ENCODE measurements around the gene RTTN. TPM values are rescaled to one million over a fixed set of nuclear protein-coding genes. Genes with fewer than 3 reads are reported as not detected.

Gene RTTN
- total RNA-seq, 1 experiment from 2014 or later = 21.5 TPM

- Mint-ChIP-seq H3K36me3 (no peaks in the 10 kb centered on the region; the same call in 1 of the 2 replicates), H3K9me3 (no peaks in the 10 kb centered on the region), H3K4me3 (no peak overlapping the region), H3K27me3 (ENCODE audit: low read depth) (no peaks in the 10 kb centered on the region), H3K27ac (no peak overlapping the region), H3K4me1 (no peaks in the 10 kb centered on the region)
- CTCF ChIA-PET = no interaction called here
- POLR2A ChIA-PET = no interaction called here
- DNase-seq (ENCODE audit: low spot score) = no peak
- TF ChIP-seq ZNF263 (CRISPR knock-in tag; IDR thresholded peaks at IDR 0.05; ENCODE audit: low read depth) (no peak), ATF2 (CRISPR knock-in tag; IDR thresholded peaks at IDR 0.05; ENCODE audit: borderline replicate concordance, low read depth) (no peak), SMAD3 (CRISPR knock-in tag; IDR thresholded peaks at IDR 0.05; ENCODE audit: borderline replicate concordance) (no peak), RORB (CRISPR knock-in tag; IDR thresholded peaks at IDR 0.05) (no peak)
- TF ChIP-seq, protein P1, sequence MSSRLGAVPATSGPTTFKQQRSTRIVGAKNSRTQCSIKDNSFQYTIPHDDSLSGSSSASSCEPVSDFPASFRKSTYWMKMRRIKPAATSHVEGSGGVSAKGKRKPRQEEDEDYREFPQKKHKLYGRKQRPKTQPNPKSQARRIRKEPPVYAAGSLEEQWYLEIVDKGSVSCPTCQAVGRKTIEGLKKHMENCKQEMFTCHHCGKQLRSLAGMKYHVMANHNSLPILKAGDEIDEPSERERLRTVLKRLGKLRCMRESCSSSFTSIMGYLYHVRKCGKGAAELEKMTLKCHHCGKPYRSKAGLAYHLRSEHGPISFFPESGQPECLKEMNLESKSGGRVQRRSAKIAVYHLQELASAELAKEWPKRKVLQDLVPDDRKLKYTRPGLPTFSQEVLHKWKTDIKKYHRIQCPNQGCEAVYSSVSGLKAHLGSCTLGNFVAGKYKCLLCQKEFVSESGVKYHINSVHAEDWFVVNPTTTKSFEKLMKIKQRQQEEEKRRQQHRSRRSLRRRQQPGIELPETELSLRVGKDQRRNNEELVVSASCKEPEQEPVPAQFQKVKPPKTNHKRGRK (CRISPR knock-in tag; IDR thresholded peaks at IDR 0.05; ENCODE audit: borderline replicate concordance) = no peak
- ATAC-seq = no peak
Observed at GRCh38 chr18:70068981-70069380, 136.5 kb downstream of the RTTN start.

- no peak overlapping the region for H3K4me3 Mint-ChIP-seq
- no peaks in the 10 kb centered on the region for H3K4me1 Mint-ChIP-seq
- TF ChIP-seq, protein P2, sequence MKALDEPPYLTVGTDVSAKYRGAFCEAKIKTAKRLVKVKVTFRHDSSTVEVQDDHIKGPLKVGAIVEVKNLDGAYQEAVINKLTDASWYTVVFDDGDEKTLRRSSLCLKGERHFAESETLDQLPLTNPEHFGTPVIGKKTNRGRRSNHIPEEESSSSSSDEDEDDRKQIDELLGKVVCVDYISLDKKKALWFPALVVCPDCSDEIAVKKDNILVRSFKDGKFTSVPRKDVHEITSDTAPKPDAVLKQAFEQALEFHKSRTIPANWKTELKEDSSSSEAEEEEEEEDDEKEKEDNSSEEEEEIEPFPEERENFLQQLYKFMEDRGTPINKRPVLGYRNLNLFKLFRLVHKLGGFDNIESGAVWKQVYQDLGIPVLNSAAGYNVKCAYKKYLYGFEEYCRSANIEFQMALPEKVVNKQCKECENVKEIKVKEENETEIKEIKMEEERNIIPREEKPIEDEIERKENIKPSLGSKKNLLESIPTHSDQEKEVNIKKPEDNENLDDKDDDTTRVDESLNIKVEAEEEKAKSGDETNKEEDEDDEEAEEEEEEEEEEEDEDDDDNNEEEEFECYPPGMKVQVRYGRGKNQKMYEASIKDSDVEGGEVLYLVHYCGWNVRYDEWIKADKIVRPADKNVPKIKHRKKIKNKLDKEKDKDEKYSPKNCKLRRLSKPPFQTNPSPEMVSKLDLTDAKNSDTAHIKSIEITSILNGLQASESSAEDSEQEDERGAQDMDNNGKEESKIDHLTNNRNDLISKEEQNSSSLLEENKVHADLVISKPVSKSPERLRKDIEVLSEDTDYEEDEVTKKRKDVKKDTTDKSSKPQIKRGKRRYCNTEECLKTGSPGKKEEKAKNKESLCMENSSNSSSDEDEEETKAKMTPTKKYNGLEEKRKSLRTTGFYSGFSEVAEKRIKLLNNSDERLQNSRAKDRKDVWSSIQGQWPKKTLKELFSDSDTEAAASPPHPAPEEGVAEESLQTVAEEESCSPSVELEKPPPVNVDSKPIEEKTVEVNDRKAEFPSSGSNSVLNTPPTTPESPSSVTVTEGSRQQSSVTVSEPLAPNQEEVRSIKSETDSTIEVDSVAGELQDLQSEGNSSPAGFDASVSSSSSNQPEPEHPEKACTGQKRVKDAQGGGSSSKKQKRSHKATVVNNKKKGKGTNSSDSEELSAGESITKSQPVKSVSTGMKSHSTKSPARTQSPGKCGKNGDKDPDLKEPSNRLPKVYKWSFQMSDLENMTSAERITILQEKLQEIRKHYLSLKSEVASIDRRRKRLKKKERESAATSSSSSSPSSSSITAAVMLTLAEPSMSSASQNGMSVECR (CRISPR knock-in tag; IDR thresholded peaks at IDR 0.05; ENCODE audit: borderline replicate concordance) = no peak
- TF ChIP-seq TP53 (CRISPR knock-in tag; IDR thresholded peaks at IDR 0.05) (no peak), ZBTB43 (CRISPR knock-in tag; IDR thresholded peaks at IDR 0.05) (no peak), IRF1 (CRISPR knock-in tag; IDR thresholded peaks at IDR 0.05) (no peak), IRF2 (CRISPR knock-in tag; IDR thresholded peaks at IDR 0.05; ENCODE audit: borderline replicate concordance, low read depth) (no peak), JAZF1 (CRISPR knock-in tag; IDR thresholded peaks at IDR 0.05) (no peak), KAT7 (CRISPR knock-in tag; IDR thresholded peaks at IDR 0.05; ENCODE audit: borderline replicate concordance) (no peak), ETV6 (CRISPR knock-in tag; IDR thresholded peaks at IDR 0.05) (no peak), TEAD4 (CRISPR knock-in tag; IDR thresholded peaks at IDR 0.05) (no peak), GRHL2 (CRISPR knock-in tag; IDR thresholded peaks at IDR 0.05; ENCODE audit: insufficient replicate concordance, severe bottlenecking) (no peak)
- TF ChIP-seq, protein P3, sequence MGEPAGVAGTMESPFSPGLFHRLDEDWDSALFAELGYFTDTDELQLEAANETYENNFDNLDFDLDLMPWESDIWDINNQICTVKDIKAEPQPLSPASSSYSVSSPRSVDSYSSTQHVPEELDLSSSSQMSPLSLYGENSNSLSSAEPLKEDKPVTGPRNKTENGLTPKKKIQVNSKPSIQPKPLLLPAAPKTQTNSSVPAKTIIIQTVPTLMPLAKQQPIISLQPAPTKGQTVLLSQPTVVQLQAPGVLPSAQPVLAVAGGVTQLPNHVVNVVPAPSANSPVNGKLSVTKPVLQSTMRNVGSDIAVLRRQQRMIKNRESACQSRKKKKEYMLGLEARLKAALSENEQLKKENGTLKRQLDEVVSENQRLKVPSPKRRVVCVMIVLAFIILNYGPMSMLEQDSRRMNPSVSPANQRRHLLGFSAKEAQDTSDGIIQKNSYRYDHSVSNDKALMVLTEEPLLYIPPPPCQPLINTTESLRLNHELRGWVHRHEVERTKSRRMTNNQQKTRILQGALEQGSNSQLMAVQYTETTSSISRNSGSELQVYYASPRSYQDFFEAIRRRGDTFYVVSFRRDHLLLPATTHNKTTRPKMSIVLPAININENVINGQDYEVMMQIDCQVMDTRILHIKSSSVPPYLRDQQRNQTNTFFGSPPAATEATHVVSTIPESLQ (CRISPR knock-in tag; IDR thresholded peaks at IDR 0.05) = no peak
- ATAC-seq = no peak
- no peak for DNase-seq (ENCODE audit: low spot score)
- CTCF ChIA-PET = no interaction called here
- H3K36me3 Mint-ChIP-seq = no peaks in the 10 kb centered on the region; the same call in 1 of the 2 replicates
- no peaks in the 10 kb centered on the region for H3K9me3 Mint-ChIP-seq
- H3K27ac Mint-ChIP-seq = no peak overlapping the region
- H3K27me3 Mint-ChIP-seq (ENCODE audit: low read depth) = no peaks in the 10 kb centered on the region
- POLR2A ChIA-PET = no interaction called here
Observed at GRCh38 chr18:70059684-70060083, 145.8 kb downstream of the RTTN start.
